Chondrocyte (in vitro differentiated cells): ENCODE measurements around the gene NEK2. TPM values are rescaled to one million over a fixed set of nuclear protein-coding genes. Genes with fewer than 3 reads are reported as not detected.
A peak's percentile ranks its signal among the peaks of the same experiment; 100 is the strongest.
"Not testable (repeated sequence)": the region's sequence is repeated elsewhere in the genome, so short reads cannot be mapped to it uniquely, and the experiment has no call there.

Experiments used
- DNase-seq: peaks from one replicate; pipeline ENCODE4 v3.0.0; 2021; ENCODE audit warnings: mixed read lengths, low spot score
- H3K27ac Mint-ChIP-seq: one replicate; pipeline ENCODE4 v1.8.0; 2021; ENCODE audit warnings: mild to moderate bottlenecking, moderate library complexity, mixed read lengths; ENCODE audit not compliant: unreplicated experiment
- H3K27me3 Mint-ChIP-seq: 2 replicates; pipeline ENCODE4 v1.8.0; 2021; ENCODE audit warnings: low read depth, mixed read lengths
- H3K36me3 Mint-ChIP-seq: 2 replicates; pipeline ENCODE4 v1.8.0; 2021; ENCODE audit warnings: low read depth, mixed read lengths
- H3K4me1 Mint-ChIP-seq: 2 replicates; pipeline ENCODE4 v1.8.0; 2021; ENCODE audit warnings: low read depth, mild to moderate bottlenecking, mixed read lengths
- H3K4me3 Mint-ChIP-seq: one replicate; pipeline ENCODE4 v1.8.0; 2021; ENCODE audit warnings: mild to moderate bottlenecking, moderate library complexity, mixed read lengths; ENCODE audit not compliant: unreplicated experiment
- H3K9me3 Mint-ChIP-seq: 2 replicates; pipeline ENCODE4 v1.8.0; 2021; ENCODE audit warnings: low read depth, mixed read lengths
- CTCF ChIP-seq: fragments of 200-600 bp; sonication (generic); IDR thresholded peaks from 2 replicates; pipeline ENCODE4 v1.5.0; 2021; ENCODE audit warnings: antibody characterized with exemption, mild to moderate bottlenecking, moderate library complexity
- total RNA-seq: library from RNA; stranded (reverse); gene quantifications from 3 replicates; pipeline ENCODE4 v1.2.1, GENCODE V29; 2021

NEK2 gene
- total RNA-seq, 1 donor from 2014 or later = 3.2 TPM

- no peaks in the 10 kb centered on the region for H3K36me3 Mint-ChIP-seq
- no peak for TF ChIP-seq CTCF
- H3K4me3 Mint-ChIP-seq = peak overlapping the region; percentile 64
- H3K4me1 Mint-ChIP-seq = peaks cover 52% of the 10 kb centered on the region
- peak; percentile 49 for DNase-seq
- H3K9me3 Mint-ChIP-seq = no peaks in the 10 kb centered on the region
- peak overlapping the region; percentile 95 for H3K27ac Mint-ChIP-seq
- no peaks in the 10 kb centered on the region for H3K27me3 Mint-ChIP-seq
Measured at GRCh38 chr1:211639475-211640300, 35.7 kb downstream of the NEK2 start.

GRCh38 chr1:211638689-211639101 lies 36.7 kb downstream of the NEK2 start:
- no peaks in the 10 kb centered on the region for H3K9me3 Mint-ChIP-seq
- H3K36me3 Mint-ChIP-seq = no peaks in the 10 kb centered on the region
- no peak for TF ChIP-seq CTCF
- no peaks in the 10 kb centered on the region for H3K27me3 Mint-ChIP-seq
- peak overlapping the region; percentile 63 for H3K27ac Mint-ChIP-seq
- DNase-seq = peak; percentile 19
- peaks cover 51% of the 10 kb centered on the region for H3K4me1 Mint-ChIP-seq
- H3K4me3 Mint-ChIP-seq = no peak overlapping the region

- no peaks in the 10 kb centered on the region for H3K27me3 Mint-ChIP-seq
- peak; percentile 10 for DNase-seq
- H3K4me1 Mint-ChIP-seq = peaks cover 51% of the 10 kb centered on the region
- no peak overlapping the region for H3K4me3 Mint-ChIP-seq
- no peaks in the 10 kb centered on the region for H3K9me3 Mint-ChIP-seq
- no peak for TF ChIP-seq CTCF
- peak overlapping the region; percentile 59 for H3K27ac Mint-ChIP-seq
- H3K36me3 Mint-ChIP-seq = no peaks in the 10 kb centered on the region
Measured at GRCh38 chr1:211638246-211638645, 37.2 kb downstream of the NEK2 start.

- Mint-ChIP-seq H3K27me3 (no peaks in the 10 kb centered on the region), H3K27ac (no peak overlapping the region), H3K9me3 (no peaks in the 10 kb centered on the region), H3K36me3 (no peaks in the 10 kb centered on the region), H3K4me3 (no peak overlapping the region), H3K4me1 (peaks cover 58% of the 10 kb centered on the region)
- TF ChIP-seq CTCF = no peak
- DNase-seq = no peak
Measured at GRCh38 chr1:211637066-211637465, 38.4 kb downstream of the NEK2 start.

GRCh38 chr1:211636575-211637029 lies 38.8 kb downstream of the NEK2 start:
- H3K9me3 Mint-ChIP-seq, H3K36me3 Mint-ChIP-seq, H3K27ac Mint-ChIP-seq, H3K27me3 Mint-ChIP-seq, H3K4me3 Mint-ChIP-seq: not testable (repeated sequence)
- peak; percentile 26 for DNase-seq
- peaks cover 60% of the 10 kb centered on the region for H3K4me1 Mint-ChIP-seq
